OCI-LY3 (cell line): ENCODE data around the gene TRNP1.

Experiments
- H2AFZ ChIP-seq: fragments of 200-600, 300-600 bp; shearing (Covaris generic); 2 replicates; pipeline ENCODE4 v1.6.0; 2014; ENCODE audit warnings: antibody characterized with exemption, low read depth, low read length
- H3K27ac ChIP-seq: fragments of 200-600, 300-600 bp; sonication (generic); 2 replicates; pipeline ENCODE4 v1.5.1; 2014; ENCODE audit warnings: mild to moderate bottlenecking, low read length, moderate library complexity, mixed read lengths
- H3K27me3 ChIP-seq: fragments of 200-600, 300-600 bp; sonication (generic); 2 replicates; pipeline ENCODE4 v1.6.1; 2014; ENCODE audit warnings: low read depth, low read length, mixed read lengths
- H3K36me3 ChIP-seq: fragments of 200-600, 300-600 bp; sonication (generic); replicated peaks from 2 replicates; pipeline ENCODE3; 2014; ENCODE audit warnings: low read depth, low read length, mixed read lengths
- H3K4me1 ChIP-seq: fragments of 300-600, 200-600 bp; sonication (generic); 2 replicates; pipeline ENCODE4 v1.6.1; 2014; ENCODE audit warnings: low read length, mixed read lengths
- H3K4me2 ChIP-seq: fragments of 200-600, 300-600 bp; sonication (generic); 2 replicates; pipeline ENCODE4 v1.6.1; 2014; ENCODE audit warnings: low read length, mixed read lengths
- H3K4me3 ChIP-seq: fragments of 300-600, 200-600 bp; sonication (generic); 2 replicates; pipeline ENCODE4 v1.5.1; 2014; ENCODE audit warnings: antibody characterized with exemption, mild to moderate bottlenecking, low read length, moderate library complexity
- H3K79me2 ChIP-seq: fragments of 300-600, 200-600 bp; shearing (Covaris generic); 2 replicates; pipeline ENCODE4 v1.6.1; 2014; ENCODE audit warnings: mild to moderate bottlenecking, low read length, mixed read lengths
- H3K9ac ChIP-seq: fragments of 300-600, 200-600 bp; shearing (Covaris generic); 2 replicates; pipeline ENCODE4 v1.6.0; 2014; ENCODE audit warnings: mild to moderate bottlenecking, low read length, moderate library complexity
- H3K9me3 ChIP-seq: fragments of 200-600, 300-600 bp; shearing (Covaris generic); 2 replicates; pipeline ENCODE4 v1.6.1; 2014; ENCODE audit warnings: low read length, mixed read lengths; ENCODE audit not compliant: insufficient read depth
- H4K20me1 ChIP-seq: fragments of 200-600, 300-600 bp; sonication (generic); 2 replicates; pipeline ENCODE4 v1.6.1; 2016; ENCODE audit warnings: low read length, mixed read lengths; ENCODE audit not compliant: insufficient read depth
- EZH2phosphoT487 ChIP-seq: fragments of 200-600 bp; shearing (Covaris generic); IDR thresholded peaks from 2 replicates; pipeline ENCODE4 v1.6.1; 2018; ENCODE audit warnings: antibody characterized with exemption, mixed run types, low read depth
- TF ChIP-seq, protein P1 (sequence below): fragments of 200-600, 300-600 bp; sonication (generic); IDR thresholded peaks from 2 replicates; pipeline ENCODE4 v1.5.1; 2014; ENCODE audit warnings: antibody characterized with exemption, low read length, low read depth

Gene TRNP1

DNA sequence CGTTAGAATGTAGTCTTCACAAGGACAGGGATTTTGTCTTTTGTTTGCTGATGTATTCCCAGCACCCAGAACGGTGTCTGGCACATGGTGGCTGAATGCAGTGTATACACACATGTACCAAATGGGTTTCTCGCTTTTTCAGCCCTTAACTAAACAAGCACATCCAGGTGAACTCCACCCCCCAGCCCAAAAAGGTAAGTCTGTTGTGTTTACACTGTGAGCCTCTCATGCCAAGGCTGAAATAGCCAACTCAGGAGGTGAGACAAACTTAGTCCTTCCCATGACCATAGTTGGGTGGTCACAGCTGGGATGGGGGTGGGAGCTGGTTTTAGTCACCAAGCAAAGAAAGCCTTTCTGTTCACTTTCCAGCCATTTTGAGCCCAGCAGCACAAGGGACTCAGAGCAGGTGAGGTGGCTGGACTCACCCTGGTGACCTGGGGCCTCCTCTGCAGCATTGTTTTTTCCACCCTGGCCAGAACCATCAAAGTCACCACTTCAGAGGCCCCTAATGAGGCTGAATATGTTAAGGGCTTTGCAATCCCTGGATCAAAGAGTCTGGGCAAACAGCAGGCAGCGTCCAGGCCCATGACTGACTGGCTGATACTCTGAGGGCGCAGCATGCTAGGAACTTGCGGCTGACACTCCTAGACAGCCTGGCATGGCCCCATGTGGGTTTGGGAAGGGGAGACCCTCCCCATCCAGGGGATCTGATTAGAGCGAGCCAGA is 10.4 kb downstream of the TRNP1 start:
- Histone ChIP-seq H3K4me1 (peaks cover 10% of the 10 kb centered on the region), H3K27ac (no peak overlapping the region), H3K79me2 (no peaks in the 10 kb centered on the region), H4K20me1 (no peaks in the 10 kb centered on the region), H3K4me3 (no peak overlapping the region), H3K27me3 (no peaks in the 10 kb centered on the region), H3K4me2 (no peak overlapping the region), H3K9me3 (no peaks in the 10 kb centered on the region), H2AFZ (no peak overlapping the region), H3K36me3 (no peaks in the 10 kb centered on the region), H3K9ac (no peak overlapping the region)
- TF ChIP-seq, protein P1, sequence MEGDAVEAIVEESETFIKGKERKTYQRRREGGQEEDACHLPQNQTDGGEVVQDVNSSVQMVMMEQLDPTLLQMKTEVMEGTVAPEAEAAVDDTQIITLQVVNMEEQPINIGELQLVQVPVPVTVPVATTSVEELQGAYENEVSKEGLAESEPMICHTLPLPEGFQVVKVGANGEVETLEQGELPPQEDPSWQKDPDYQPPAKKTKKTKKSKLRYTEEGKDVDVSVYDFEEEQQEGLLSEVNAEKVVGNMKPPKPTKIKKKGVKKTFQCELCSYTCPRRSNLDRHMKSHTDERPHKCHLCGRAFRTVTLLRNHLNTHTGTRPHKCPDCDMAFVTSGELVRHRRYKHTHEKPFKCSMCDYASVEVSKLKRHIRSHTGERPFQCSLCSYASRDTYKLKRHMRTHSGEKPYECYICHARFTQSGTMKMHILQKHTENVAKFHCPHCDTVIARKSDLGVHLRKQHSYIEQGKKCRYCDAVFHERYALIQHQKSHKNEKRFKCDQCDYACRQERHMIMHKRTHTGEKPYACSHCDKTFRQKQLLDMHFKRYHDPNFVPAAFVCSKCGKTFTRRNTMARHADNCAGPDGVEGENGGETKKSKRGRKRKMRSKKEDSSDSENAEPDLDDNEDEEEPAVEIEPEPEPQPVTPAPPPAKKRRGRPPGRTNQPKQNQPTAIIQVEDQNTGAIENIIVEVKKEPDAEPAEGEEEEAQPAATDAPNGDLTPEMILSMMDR: no peak
- no peak for TF ChIP-seq EZH2phosphoT487

DNA sequence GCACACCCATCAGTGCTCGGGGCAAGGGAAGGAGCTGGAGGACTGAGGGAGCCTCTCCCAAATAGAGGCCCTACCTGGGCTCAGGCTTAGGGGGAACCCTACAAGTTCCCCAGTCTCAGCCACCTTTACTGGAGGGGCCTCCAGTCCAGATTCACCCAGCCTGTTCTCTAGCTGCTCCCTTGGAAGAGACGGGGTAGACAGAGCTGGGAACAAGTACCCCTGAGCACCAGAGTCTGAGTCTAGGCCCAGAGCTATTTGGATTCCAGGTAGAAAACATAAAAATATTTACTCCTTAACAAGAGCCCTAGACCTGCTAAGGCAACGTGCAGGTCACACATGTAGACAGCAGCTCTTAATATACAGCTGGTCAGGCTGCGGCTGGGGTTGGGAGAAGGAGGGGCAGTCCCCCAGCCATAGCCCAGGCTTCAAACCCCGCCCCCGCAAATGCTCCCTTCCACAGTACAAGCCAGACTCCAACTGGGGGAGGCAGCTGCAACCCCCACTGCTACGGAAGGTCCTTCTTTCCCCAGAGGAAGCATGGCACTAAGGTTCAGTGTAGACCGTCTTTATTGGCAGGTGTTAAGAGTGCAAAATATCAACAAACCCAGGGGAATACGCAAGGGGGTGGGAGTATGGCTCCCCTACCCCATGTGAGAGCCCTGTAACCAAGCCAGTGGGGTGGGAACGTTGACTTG is 11.1 kb downstream of the TRNP1 start:
- no peak overlapping the region for H3K4me3 ChIP-seq
- no peak overlapping the region for H3K9ac ChIP-seq
- no peak overlapping the region for H3K27ac ChIP-seq
- H3K79me2 ChIP-seq: no peaks in the 10 kb centered on the region
- TF ChIP-seq, protein P1: no peak
- TF ChIP-seq EZH2phosphoT487: no peak
- no peaks in the 10 kb centered on the region for H3K9me3 ChIP-seq
- no peak overlapping the region for H3K4me2 ChIP-seq
- peaks cover 10% of the 10 kb centered on the region for H3K4me1 ChIP-seq
- no peaks in the 10 kb centered on the region for H3K27me3 ChIP-seq
- H4K20me1 ChIP-seq: no peaks in the 10 kb centered on the region
- H3K36me3 ChIP-seq: no peaks in the 10 kb centered on the region
- no peak overlapping the region for H2AFZ ChIP-seq

DNA sequence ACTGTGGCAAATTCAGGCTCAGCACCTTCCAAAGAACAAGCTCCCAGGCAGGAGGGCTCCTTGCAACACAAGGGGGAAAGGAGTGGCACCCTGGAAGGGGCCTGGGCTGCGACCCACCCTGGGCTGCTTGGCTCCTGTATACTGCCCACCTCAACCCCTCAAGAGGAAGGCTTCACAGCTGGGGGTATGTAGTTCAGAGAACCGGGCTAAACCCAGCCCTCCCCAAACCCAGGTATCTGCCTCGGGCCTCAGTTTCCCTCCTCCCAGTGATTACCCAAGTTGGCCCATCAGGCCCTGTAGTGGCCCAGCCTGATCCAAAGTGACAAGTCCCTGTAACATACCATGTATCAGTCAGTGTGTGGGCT is 11.7 kb downstream of the TRNP1 start:
- no peaks in the 10 kb centered on the region for H4K20me1 ChIP-seq
- H3K27ac ChIP-seq: no peak overlapping the region
- no peak overlapping the region for H3K9ac ChIP-seq
- no peaks in the 10 kb centered on the region for H3K9me3 ChIP-seq
- H3K4me1 ChIP-seq: peaks cover 10% of the 10 kb centered on the region
- no peak overlapping the region for H2AFZ ChIP-seq
- no peak overlapping the region for H3K4me3 ChIP-seq
- H3K79me2 ChIP-seq: no peaks in the 10 kb centered on the region
- no peaks in the 10 kb centered on the region for H3K36me3 ChIP-seq
- H3K4me2 ChIP-seq: no peak overlapping the region
- no peaks in the 10 kb centered on the region for H3K27me3 ChIP-seq
- TF ChIP-seq EZH2phosphoT487: no peak
- TF ChIP-seq, protein P1: no peak

DNA sequence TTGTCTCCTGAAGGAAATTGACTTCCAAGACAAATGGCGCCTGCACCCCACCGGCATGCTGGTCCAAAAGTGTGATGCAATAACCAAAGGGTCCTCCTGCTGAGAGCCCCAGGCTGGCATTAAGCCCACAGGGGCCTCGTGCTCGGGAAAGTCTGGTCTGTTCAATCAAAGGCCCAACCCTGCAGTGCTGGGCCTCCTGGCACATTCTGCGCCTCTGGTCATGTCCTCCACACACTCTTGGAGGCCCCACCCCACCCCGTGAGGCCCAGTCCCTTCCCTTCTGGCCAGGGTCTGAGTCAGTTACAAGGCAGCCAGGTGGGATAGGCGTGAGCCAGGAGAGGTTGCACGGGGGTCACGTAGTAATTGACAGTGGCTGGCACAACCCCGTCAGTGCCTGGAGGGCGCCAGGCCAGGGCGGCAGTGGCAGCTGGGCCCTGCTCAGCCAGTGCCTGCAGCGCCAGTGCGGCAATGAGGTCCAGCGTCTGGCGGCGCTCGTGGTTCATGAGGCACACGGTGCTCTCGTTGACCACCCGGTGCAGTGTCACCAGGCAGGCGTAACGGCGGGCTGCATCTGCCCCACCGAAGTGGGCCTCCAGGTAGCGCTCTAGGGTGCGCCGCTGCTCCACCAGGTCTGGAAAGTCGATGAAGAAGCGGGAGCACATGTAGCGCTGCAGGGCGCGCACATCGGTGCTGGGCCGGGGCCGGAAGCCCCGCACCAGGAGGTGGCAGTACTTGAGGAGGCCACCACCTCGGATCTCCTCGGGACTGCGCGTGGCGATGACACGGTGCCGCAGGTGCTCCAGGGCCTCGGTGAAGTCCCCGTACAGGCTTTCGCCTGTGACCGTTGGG is 12.4 kb downstream of the TRNP1 start:
- no peaks in the 10 kb centered on the region for H3K36me3 ChIP-seq

More for the DNA sequence above, 12.4 kb downstream of the TRNP1 start:
- TF ChIP-seq, protein P1: no peak
- TF ChIP-seq EZH2phosphoT487: no peak
- no peak overlapping the region for H3K4me3 ChIP-seq
- H3K4me2 ChIP-seq: no peak overlapping the region
- H3K79me2 ChIP-seq: no peaks in the 10 kb centered on the region
- H3K27ac ChIP-seq: no peak overlapping the region
- peaks cover 10% of the 10 kb centered on the region for H3K4me1 ChIP-seq
- no peaks in the 10 kb centered on the region for H3K27me3 ChIP-seq
- no peaks in the 10 kb centered on the region for H4K20me1 ChIP-seq
- no peak overlapping the region for H3K9ac ChIP-seq
- H2AFZ ChIP-seq: no peak overlapping the region
- no peaks in the 10 kb centered on the region for H3K9me3 ChIP-seq
